T-helper 2 cell treated with Interferon-gamma antibody and Interleukin-4, amounts not matched to agents 5 μg/mL and 100 μg/mL, for 36 hours (primary cell): ENCODE results near the gene LRRK1.

ENCODE experiments used
- DNase-seq: peaks from one replicate; pipeline ENCODE4 v3.0.0; 2021; ENCODE audit warnings: low spot score
- H3K27ac Mint-ChIP-seq: one replicate; pipeline ENCODE4 v1.8.0; 2021; ENCODE audit warnings: mild to moderate bottlenecking, mixed read lengths
- H3K27me3 Mint-ChIP-seq: one replicate; pipeline ENCODE4 v1.8.0; 2021; ENCODE audit warnings: low read depth, mixed read lengths
- H3K36me3 Mint-ChIP-seq: one replicate; pipeline ENCODE4 v1.8.0; 2021; ENCODE audit warnings: low read depth, mixed read lengths
- H3K4me1 Mint-ChIP-seq: one replicate; pipeline ENCODE4 v1.8.0; 2021; ENCODE audit warnings: low read depth, mixed read lengths
- H3K4me3 Mint-ChIP-seq: one replicate; pipeline ENCODE4 v1.8.0; 2022; ENCODE audit warnings: mild to moderate bottlenecking, moderate library complexity, mixed read lengths
- H3K9me3 Mint-ChIP-seq: one replicate; pipeline ENCODE4 v1.8.0; 2021; ENCODE audit warnings: mixed read lengths

Gene LRRK1

GRCh38 chr15:101059381-101060341 is 140.5 kb downstream of the LRRK1 start:
- H3K27ac Mint-ChIP-seq, result no peak overlapping the region
- no peaks in the 10 kb centered on the region for H3K36me3 Mint-ChIP-seq
- DNase-seq, result no peak
- H3K9me3 Mint-ChIP-seq, result no peaks in the 10 kb centered on the region
- no peak overlapping the region for H3K4me3 Mint-ChIP-seq
- H3K27me3 Mint-ChIP-seq, result peaks cover 3% of the 10 kb centered on the region
- no peaks in the 10 kb centered on the region for H3K4me1 Mint-ChIP-seq

GRCh38 chr15:101060576-101061551 is 141.7 kb downstream of the LRRK1 start:
- Mint-ChIP-seq H3K36me3 (no peaks in the 10 kb centered on the region), H3K27me3 (peaks cover 3% of the 10 kb centered on the region), H3K27ac (no peak overlapping the region), H3K4me3 (no peak overlapping the region), H3K9me3 (no peaks in the 10 kb centered on the region), H3K4me1 (no peaks in the 10 kb centered on the region)
- DNase-seq, result no peak

DNA sequence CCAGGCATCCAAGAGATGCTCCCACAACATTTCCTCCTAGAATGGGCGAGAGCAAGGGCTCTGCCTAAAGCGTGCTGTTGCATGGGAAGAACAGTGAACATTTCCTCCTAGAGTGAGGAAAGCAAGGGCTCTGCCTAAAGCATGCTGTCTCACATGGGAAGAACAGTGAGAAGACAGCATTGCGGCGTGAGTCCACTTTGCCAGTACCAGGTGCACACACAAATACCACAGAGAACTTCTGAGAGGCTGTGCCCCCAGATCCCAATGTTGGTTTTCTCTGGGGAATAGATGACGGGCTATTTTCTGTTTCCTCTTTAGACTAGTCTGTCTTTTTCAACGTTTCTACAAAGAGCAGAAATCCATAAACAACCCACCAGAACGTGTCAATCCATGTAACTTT is 142.9 kb downstream of the LRRK1 start:
- H3K36me3 Mint-ChIP-seq, result no peaks in the 10 kb centered on the region
- H3K27me3 Mint-ChIP-seq, result no peaks in the 10 kb centered on the region
- H3K4me3 Mint-ChIP-seq, result no peak overlapping the region
- no peak for DNase-seq
- no peaks in the 10 kb centered on the region for H3K9me3 Mint-ChIP-seq
- H3K27ac Mint-ChIP-seq, result no peak overlapping the region
- H3K4me1 Mint-ChIP-seq, result no peaks in the 10 kb centered on the region

DNA sequence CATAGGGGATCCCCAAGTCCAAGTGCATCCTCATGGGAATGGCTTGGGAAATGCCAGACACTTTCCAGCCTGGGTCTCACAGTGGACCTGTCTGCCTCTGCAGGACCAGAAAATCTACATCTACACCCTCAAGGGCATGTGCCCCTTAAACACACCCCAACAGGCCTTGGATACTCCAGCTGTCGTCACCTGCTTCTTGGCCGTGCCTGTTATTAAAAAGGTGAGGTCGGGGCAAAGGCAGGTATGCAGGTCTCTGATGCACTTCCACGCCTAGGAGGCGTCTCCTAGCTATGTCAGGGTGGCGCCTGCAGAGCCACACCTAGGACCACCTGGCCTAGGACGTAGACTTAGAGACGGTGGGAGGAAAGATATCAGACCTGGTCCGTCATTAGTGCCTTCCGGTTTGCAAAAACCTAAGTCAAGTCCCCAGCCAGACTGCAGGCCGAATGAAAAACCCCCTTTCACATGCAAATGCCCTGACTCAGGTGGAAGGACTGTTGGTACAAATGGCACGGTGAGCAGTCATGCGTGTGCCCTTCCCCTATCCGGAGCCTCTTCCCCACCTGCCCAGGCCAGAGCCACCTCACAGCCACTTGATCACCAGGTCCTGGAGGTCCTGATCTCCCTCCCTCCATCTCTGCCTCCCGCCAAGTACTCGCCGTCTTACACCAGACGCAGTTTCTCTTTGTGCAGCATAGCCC is 143.5 kb downstream of the LRRK1 start:
- H3K36me3 Mint-ChIP-seq, result no peaks in the 10 kb centered on the region
- no peak for DNase-seq

GRCh38 chr15:101063212-101063611 is 144.1 kb downstream of the LRRK1 start:
- H3K36me3 Mint-ChIP-seq, result no peaks in the 10 kb centered on the region
- no peak overlapping the region for H3K27ac Mint-ChIP-seq
- DNase-seq, result no peak
- H3K4me1 Mint-ChIP-seq, result no peaks in the 10 kb centered on the region
- no peak overlapping the region for H3K4me3 Mint-ChIP-seq
- no peaks in the 10 kb centered on the region for H3K27me3 Mint-ChIP-seq
- H3K9me3 Mint-ChIP-seq, result no peaks in the 10 kb centered on the region

More for the DNA sequence above, 143.5 kb downstream of the LRRK1 start:
- H3K9me3 Mint-ChIP-seq, result no peaks in the 10 kb centered on the region
- no peaks in the 10 kb centered on the region for H3K4me1 Mint-ChIP-seq
- no peak overlapping the region for H3K27ac Mint-ChIP-seq
- H3K27me3 Mint-ChIP-seq, result no peaks in the 10 kb centered on the region
- H3K4me3 Mint-ChIP-seq, result no peak overlapping the region

DNA sequence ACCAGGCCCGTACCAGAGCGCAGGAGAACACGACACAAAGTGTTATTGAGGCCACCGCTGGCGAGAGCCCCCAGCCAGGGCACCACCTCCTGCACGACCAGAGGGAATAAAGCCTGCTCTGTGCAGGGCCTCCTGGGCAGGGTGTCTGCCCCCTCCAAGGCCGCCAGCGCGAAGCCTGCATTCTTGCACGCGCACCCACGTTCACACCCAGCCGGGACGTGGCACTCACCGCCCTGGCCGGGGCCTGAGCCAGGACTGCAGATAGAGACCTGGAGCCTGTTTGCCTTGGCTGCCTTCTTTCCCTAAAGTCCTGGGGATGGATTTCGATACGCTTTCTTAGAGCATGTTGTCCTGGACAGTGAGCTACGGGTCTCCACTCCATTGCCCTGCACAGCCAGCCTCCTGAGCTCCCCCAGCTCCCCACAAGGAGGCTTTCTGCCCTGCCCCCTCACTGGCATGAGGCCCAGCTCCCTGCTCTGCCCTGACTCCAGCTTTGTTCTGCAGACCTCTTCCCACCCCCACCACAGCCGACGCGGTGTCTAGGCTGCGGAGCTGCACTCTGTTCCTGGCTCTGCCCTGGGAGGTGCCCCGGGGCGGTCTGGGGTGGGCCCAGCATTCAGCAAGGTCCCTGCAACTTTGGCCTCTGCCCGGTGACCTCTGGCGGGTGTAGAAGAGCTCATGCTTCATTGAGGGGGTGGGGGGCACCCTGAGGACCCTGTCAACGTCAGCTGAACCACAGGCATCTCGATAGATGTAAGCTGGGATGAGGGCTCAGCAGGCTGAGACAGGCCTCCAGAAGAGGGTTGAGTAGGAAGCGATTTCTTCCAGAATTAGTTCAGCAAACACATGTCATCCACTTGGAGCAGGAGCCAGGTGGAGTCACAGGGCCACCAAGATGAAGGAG is 145.0 kb downstream of the LRRK1 start:
- no peaks in the 10 kb centered on the region for H3K9me3 Mint-ChIP-seq
- no peak overlapping the region for H3K4me3 Mint-ChIP-seq
- H3K36me3 Mint-ChIP-seq, result no peaks in the 10 kb centered on the region
- H3K27me3 Mint-ChIP-seq, result no peaks in the 10 kb centered on the region
- H3K4me1 Mint-ChIP-seq, result no peaks in the 10 kb centered on the region
- H3K27ac Mint-ChIP-seq, result no peak overlapping the region
- DNase-seq, result no peak

GRCh38 chr15:101064795-101065569 is 145.8 kb downstream of the LRRK1 start:
- Mint-ChIP-seq H3K27ac (no peak overlapping the region), H3K4me1 (no peaks in the 10 kb centered on the region), H3K9me3 (no peaks in the 10 kb centered on the region), H3K4me3 (no peak overlapping the region), H3K36me3 (no peaks in the 10 kb centered on the region), H3K27me3 (no peaks in the 10 kb centered on the region)
- DNase-seq, result no peak

GRCh38 chr15:101065570-101066221 is 146.5 kb downstream of the LRRK1 start:
- no peaks in the 10 kb centered on the region for H3K9me3 Mint-ChIP-seq
- no peak overlapping the region for H3K27ac Mint-ChIP-seq

GRCh38 chr15:101066501-101067408 is 147.6 kb downstream of the LRRK1 start:
- H3K4me3 Mint-ChIP-seq, result no peak overlapping the region
- no peaks in the 10 kb centered on the region for H3K27me3 Mint-ChIP-seq
- H3K27ac Mint-ChIP-seq, result no peak overlapping the region
- H3K4me1 Mint-ChIP-seq, result peaks cover 9% of the 10 kb centered on the region
- peaks cover 1% of the 10 kb centered on the region for H3K36me3 Mint-ChIP-seq
- no peaks in the 10 kb centered on the region for H3K9me3 Mint-ChIP-seq
- no peak for DNase-seq

More at GRCh38 chr15:101065570-101066221, 146.5 kb downstream of the LRRK1 start:
- DNase-seq, result no peak
- Mint-ChIP-seq H3K27me3 (no peaks in the 10 kb centered on the region), H3K4me1 (peaks cover 5% of the 10 kb centered on the region), H3K36me3 (peaks cover 1% of the 10 kb centered on the region), H3K4me3 (no peak overlapping the region)

- DNase-seq, result no peak
- Mint-ChIP-seq H3K27me3 (no peaks in the 10 kb centered on the region), H3K27ac (no peak overlapping the region), H3K4me3 (no peak overlapping the region), H3K4me1 (peaks cover 9% of the 10 kb centered on the region), H3K36me3 (peaks cover 1% of the 10 kb centered on the region), H3K9me3 (no peaks in the 10 kb centered on the region)
Observed at GRCh38 chr15:101067660-101068522, 148.7 kb downstream of the LRRK1 start.
